Skeletal muscle cell (primary cell): ENCODE data around the gene PPP3R1.
A peak's percentile ranks its signal among the peaks of the same experiment; 100 is the strongest.
"Not testable (repeated sequence)": the region's sequence is repeated elsewhere in the genome, so short reads cannot be mapped to it uniquely, and the experiment has no call there.

Experiments
- DNase-seq: peaks from one replicate; pipeline ENCODE4 v3.0.0-alpha.2; 2010; ENCODE audit warnings: low read depth
- H3K4me3 ChIP-seq: 2 replicates; pipeline ENCODE4 v1.5.1; 2011; ENCODE audit warnings: low read depth, mild to moderate bottlenecking, control low read depth, low read length, moderate library complexity

The PPP3R1 gene

GRCh38 chr2:68195096-68195495 is 57.2 kb downstream of the PPP3R1 start:
- DNase-seq = no peak
- H3K4me3 ChIP-seq = no peak overlapping the region

GRCh38 chr2:68193787-68194372 is 58.5 kb downstream of the PPP3R1 start:
- DNase-seq = peak; percentile 27
- H3K4me3 ChIP-seq = no peak overlapping the region

GRCh38 chr2:68193144-68193543 is 59.2 kb downstream of the PPP3R1 start:
- no peak for DNase-seq
- no peak overlapping the region for H3K4me3 ChIP-seq

GRCh38 chr2:68190991-68191731 is 61.2 kb downstream of the PPP3R1 start:
- no peak overlapping the region for H3K4me3 ChIP-seq
- DNase-seq = peak; percentile 65

GRCh38 chr2:68189991-68190784 is 62.1 kb downstream of the PPP3R1 start:
- no peak for DNase-seq
- no peak overlapping the region for H3K4me3 ChIP-seq

GRCh38 chr2:68188831-68189230 is 63.5 kb downstream of the PPP3R1 start:
- no peak overlapping the region for H3K4me3 ChIP-seq

GRCh38 chr2:68187329-68187728 is 65.0 kb downstream of the PPP3R1 start:
- no peak for DNase-seq
- H3K4me3 ChIP-seq = no peak overlapping the region

More at GRCh38 chr2:68188831-68189230, 63.5 kb downstream of the PPP3R1 start:
- no peak for DNase-seq

- DNase-seq = no peak
- H3K4me3 ChIP-seq = no peak overlapping the region
These were observed 66.7 kb downstream of the PPP3R1 start for GRCh38 chr2:68185541-68186164.

- no peak overlapping the region for H3K4me3 ChIP-seq
- DNase-seq = no peak
These were observed 69.4 kb downstream of the PPP3R1 start for GRCh38 chr2:68182902-68183301.

- DNase-seq = no peak
- no peak overlapping the region for H3K4me3 ChIP-seq
These were observed 73.2 kb downstream of the PPP3R1 start for GRCh38 chr2:68178954-68179627.

GRCh38 chr2:68178432-68178831 is 73.9 kb downstream of the PPP3R1 start:
- no peak for DNase-seq
- H3K4me3 ChIP-seq = no peak overlapping the region

GRCh38 chr2:68177541-68177940 is 74.8 kb downstream of the PPP3R1 start:
- H3K4me3 ChIP-seq = no peak overlapping the region
- no peak for DNase-seq

GRCh38 chr2:68176657-68177056 is 75.7 kb downstream of the PPP3R1 start:
- H3K4me3 ChIP-seq = no peak overlapping the region
- DNase-seq = no peak

- H3K4me3 ChIP-seq, DNase-seq: not testable (repeated sequence)
These were observed 77.1 kb downstream of the PPP3R1 start for GRCh38 chr2:68175210-68175609.

- no peak for DNase-seq
- no peak overlapping the region for H3K4me3 ChIP-seq
These were observed 79.2 kb downstream of the PPP3R1 start for GRCh38 chr2:68172990-68173700.

GRCh38 chr2:68172521-68172920 is 79.8 kb downstream of the PPP3R1 start:
- no peak overlapping the region for H3K4me3 ChIP-seq
- DNase-seq = no peak

GRCh38 chr2:68171684-68172083 is 80.6 kb downstream of the PPP3R1 start:
- DNase-seq = no peak
- no peak overlapping the region for H3K4me3 ChIP-seq

- H3K4me3 ChIP-seq = no peak overlapping the region
- no peak for DNase-seq
These were observed 81.2 kb downstream of the PPP3R1 start for GRCh38 chr2:68171146-68171545.

- H3K4me3 ChIP-seq = no peak overlapping the region
- no peak for DNase-seq
These were observed 83.0 kb downstream of the PPP3R1 start for GRCh38 chr2:68169308-68169707.
